NB4 (cell line): Measurements from ENCODE around the gene HELZ.
A peak's percentile ranks its signal among the peaks of the same experiment; 100 is the strongest.
"Not testable (repeated sequence)": the region's sequence is repeated elsewhere in the genome, so short reads cannot be mapped to it uniquely, and the experiment has no call there.

ENCODE experiments used
- DNase-seq: peaks from one replicate; pipeline ENCODE4 v3.0.0; 2010; ENCODE audit warnings: low read depth
- H3K4me3 ChIP-seq: one replicate; pipeline ENCODE4 v1.5.1; 2011; ENCODE audit warnings: mild to moderate bottlenecking, low read depth, low read length, moderate library complexity
- CTCF ChIP-seq: IDR thresholded peaks from one replicate; pipeline ENCODE4 v1.5.1; 2012; ENCODE audit warnings: low read depth, low read length
- MAX ChIP-seq: IDR thresholded peaks from 2 replicates; pipeline ENCODE4 v1.6.1; 2011; ENCODE audit warnings: low read depth, low read length
- MYC ChIP-seq: IDR thresholded peaks from 2 replicates; pipeline ENCODE4 v1.6.1; 2011; ENCODE audit warnings: low read depth, low read length
- POLR2A ChIP-seq: IDR thresholded peaks from 2 replicates; pipeline ENCODE4 v1.6.1; 2011; ENCODE audit warnings: mild to moderate bottlenecking; ENCODE audit not compliant: insufficient read length; ENCODE audit errors: extremely low read depth

Gene HELZ

GRCh38 chr17:67272312-67273047 lies 27.5 kb upstream of the HELZ start:
- H3K4me3 ChIP-seq: no peak overlapping the region
- TF ChIP-seq POLR2A (no peak), MAX (no peak), MYC (no peak), CTCF (peak; percentile 11)
- DNase-seq: peak; percentile 27

GRCh38 chr17:67271187-67271586 lies 26.2 kb upstream of the HELZ start:
- H3K4me3 ChIP-seq, DNase-seq: not testable (repeated sequence)

GRCh38 chr17:67270416-67270815 lies 25.4 kb upstream of the HELZ start:
- H3K4me3 ChIP-seq: no peak overlapping the region
- TF ChIP-seq CTCF: no peak
- no peak for TF ChIP-seq POLR2A
- no peak for TF ChIP-seq MYC
- TF ChIP-seq MAX: no peak
- peak; percentile 59 for DNase-seq

GRCh38 chr17:67266496-67266895 lies 21.5 kb upstream of the HELZ start:
- DNase-seq: no peak
- TF ChIP-seq MYC (no peak), POLR2A (no peak), MAX (no peak), CTCF (no peak)
- no peak overlapping the region for H3K4me3 ChIP-seq

- no peak for DNase-seq
- TF ChIP-seq MYC: no peak
- no peak for TF ChIP-seq CTCF
- TF ChIP-seq POLR2A: no peak
- no peak for TF ChIP-seq MAX
- H3K4me3 ChIP-seq: no peak overlapping the region
Measured at GRCh38 chr17:67265436-67266019, 20.5 kb upstream of the HELZ start.

- no peak for DNase-seq
- H3K4me3 ChIP-seq: no peak overlapping the region
- TF ChIP-seq MAX (no peak), POLR2A (no peak), CTCF (no peak), MYC (no peak)
Measured at GRCh38 chr17:67262435-67263117, 17.6 kb upstream of the HELZ start.
